Type B pancreatic cell (in vitro differentiated cells): ENCODE results near the gene ADGRV1. TPM values are rescaled to one million over a fixed set of nuclear protein-coding genes. Genes with fewer than 3 reads are reported as not detected.
"Not testable (repeated sequence)": the region's sequence is repeated elsewhere in the genome, so short reads cannot be mapped to it uniquely, and the experiment has no call there.

ENCODE experiments used
- DNase-seq: peaks from one replicate; pipeline ENCODE4 v3.0.0; 2021; ENCODE audit warnings: mixed read lengths; ENCODE audit not compliant: unreplicated experiment; ENCODE audit errors: extremely low spot score
- H3K27ac Mint-ChIP-seq: 2 replicates; pipeline ENCODE4 v1.8.0; 2021; ENCODE audit warnings: mild to moderate bottlenecking, mixed read lengths
- H3K27me3 Mint-ChIP-seq: 2 replicates; pipeline ENCODE4 v1.8.0; 2021; ENCODE audit warnings: mixed read lengths
- H3K36me3 Mint-ChIP-seq: 2 replicates; pipeline ENCODE4 v1.8.0; 2021; ENCODE audit warnings: mixed read lengths
- H3K4me1 Mint-ChIP-seq: one replicate; pipeline ENCODE4 v1.8.0; 2021; ENCODE audit warnings: mixed read lengths; ENCODE audit not compliant: unreplicated experiment
- H3K4me3 Mint-ChIP-seq: 2 replicates; pipeline ENCODE4 v1.8.0; 2021; ENCODE audit warnings: mild to moderate bottlenecking, mixed read lengths
- H3K9me3 Mint-ChIP-seq: 2 replicates; pipeline ENCODE4 v1.8.0; 2021; ENCODE audit warnings: mixed read lengths
- total RNA-seq: library from RNA; stranded (reverse); gene quantifications from 2 replicates; pipeline ENCODE4 v1.2.1, GENCODE V29; 2021; ENCODE audit warnings: low replicate concordance
- TF ChIP-seq, protein P1 (sequence below): fragments of 200-600 bp; sonication (generic); conservative IDR thresholded peaks from 2 replicates; pipeline ENCODE4 v1.5.0; 2021; ENCODE audit warnings: antibody characterized with exemption, mild to moderate bottlenecking

The ADGRV1 gene
- total RNA-seq, 1 donor from 2014 or later, result 29.5 TPM

DNA sequence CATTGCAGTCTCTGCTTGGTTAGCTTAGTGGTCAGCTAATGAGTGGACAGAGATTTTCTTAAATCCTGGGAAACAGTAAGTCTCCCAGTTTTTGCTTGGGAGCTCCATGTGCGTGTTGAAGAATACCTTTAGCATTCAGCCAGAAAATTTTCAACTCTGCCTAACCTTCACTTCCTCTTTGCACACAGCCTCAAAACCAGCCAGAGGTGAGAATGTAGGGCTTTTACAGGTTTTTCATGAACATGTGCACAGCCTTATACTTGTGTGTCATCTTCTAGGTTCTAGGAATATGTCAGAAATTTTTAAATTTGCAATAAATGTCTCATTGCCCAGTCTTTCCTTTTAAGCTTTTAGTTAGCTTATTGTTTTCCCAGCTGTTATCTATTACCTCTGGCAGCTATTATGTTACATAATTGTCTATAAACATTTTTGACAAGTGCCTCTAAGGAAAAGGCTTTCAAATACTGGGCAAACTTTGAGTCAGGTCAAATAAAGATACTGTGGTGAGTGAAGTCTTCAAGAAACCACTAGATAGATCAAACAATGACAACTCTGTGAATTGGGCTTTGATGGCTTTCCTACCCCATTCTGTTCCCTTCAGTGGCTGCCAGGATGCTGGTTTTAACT is 12.7 kb downstream of the ADGRV1 start:
- no peak overlapping the region for H3K27ac Mint-ChIP-seq
- H3K9me3 Mint-ChIP-seq, result peaks cover 10% of the 10 kb centered on the region
- TF ChIP-seq, protein P1, sequence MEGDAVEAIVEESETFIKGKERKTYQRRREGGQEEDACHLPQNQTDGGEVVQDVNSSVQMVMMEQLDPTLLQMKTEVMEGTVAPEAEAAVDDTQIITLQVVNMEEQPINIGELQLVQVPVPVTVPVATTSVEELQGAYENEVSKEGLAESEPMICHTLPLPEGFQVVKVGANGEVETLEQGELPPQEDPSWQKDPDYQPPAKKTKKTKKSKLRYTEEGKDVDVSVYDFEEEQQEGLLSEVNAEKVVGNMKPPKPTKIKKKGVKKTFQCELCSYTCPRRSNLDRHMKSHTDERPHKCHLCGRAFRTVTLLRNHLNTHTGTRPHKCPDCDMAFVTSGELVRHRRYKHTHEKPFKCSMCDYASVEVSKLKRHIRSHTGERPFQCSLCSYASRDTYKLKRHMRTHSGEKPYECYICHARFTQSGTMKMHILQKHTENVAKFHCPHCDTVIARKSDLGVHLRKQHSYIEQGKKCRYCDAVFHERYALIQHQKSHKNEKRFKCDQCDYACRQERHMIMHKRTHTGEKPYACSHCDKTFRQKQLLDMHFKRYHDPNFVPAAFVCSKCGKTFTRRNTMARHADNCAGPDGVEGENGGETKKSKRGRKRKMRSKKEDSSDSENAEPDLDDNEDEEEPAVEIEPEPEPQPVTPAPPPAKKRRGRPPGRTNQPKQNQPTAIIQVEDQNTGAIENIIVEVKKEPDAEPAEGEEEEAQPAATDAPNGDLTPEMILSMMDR, result no peak
- no peak overlapping the region for H3K4me3 Mint-ChIP-seq
- no peak for DNase-seq
- no peaks in the 10 kb centered on the region for H3K27me3 Mint-ChIP-seq
- peaks cover 4% of the 10 kb centered on the region for H3K36me3 Mint-ChIP-seq
- peaks cover 9% of the 10 kb centered on the region for H3K4me1 Mint-ChIP-seq

DNA sequence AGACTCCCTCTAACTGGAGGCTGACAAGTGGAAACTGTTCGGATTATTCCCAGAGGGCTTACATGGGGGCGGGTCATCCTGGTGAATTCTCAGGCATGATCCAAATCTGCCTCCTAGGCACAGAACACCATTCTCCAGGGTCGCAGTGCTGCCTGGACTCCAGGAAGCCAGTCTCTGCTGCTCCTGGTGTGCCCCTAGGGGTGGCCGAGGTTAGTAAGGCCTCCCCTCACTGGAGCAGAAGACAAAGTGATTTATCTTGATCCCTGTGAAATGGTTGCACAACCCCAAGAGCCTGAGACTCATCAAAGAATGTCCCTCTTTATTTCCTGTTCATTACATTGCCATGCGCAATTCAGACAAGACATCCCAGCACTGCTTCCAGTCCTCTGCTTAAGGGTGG is 17.1 kb downstream of the ADGRV1 start:
- Mint-ChIP-seq H3K9me3 (peaks cover 12% of the 10 kb centered on the region), H3K27ac (no peak overlapping the region), H3K4me3 (no peak overlapping the region), H3K4me1 (peaks cover 9% of the 10 kb centered on the region), H3K27me3 (no peaks in the 10 kb centered on the region), H3K36me3 (no peaks in the 10 kb centered on the region)
- no peak for DNase-seq
- TF ChIP-seq, protein P1, result no peak

DNA sequence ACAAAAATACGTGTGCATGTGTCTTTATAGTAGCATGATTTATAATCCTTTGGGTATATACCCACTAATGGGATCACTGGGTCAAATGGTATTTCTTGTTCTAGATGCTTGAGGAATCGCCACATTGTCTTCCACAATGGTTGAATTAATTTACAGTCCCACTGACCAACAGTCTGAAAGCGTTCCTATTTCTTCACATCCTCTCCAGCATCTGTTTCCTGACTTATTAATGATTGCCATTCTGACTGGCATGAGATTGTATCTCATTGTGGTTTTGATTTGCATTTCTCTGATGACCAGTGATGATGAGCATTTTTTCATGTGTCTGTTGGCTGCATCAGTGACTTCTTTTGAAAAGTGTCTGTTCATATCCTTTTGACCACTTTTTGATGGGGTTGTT is 18.0 kb downstream of the ADGRV1 start:
- not testable (repeated sequence) for H3K4me3 Mint-ChIP-seq, H3K27ac Mint-ChIP-seq, H3K4me1 Mint-ChIP-seq, DNase-seq, H3K27me3 Mint-ChIP-seq, H3K36me3 Mint-ChIP-seq, H3K9me3 Mint-ChIP-seq

- not testable (repeated sequence) for H3K4me1 Mint-ChIP-seq, H3K4me3 Mint-ChIP-seq, H3K36me3 Mint-ChIP-seq, DNase-seq, H3K27ac Mint-ChIP-seq, H3K9me3 Mint-ChIP-seq, H3K27me3 Mint-ChIP-seq
These were observed 21.3 kb downstream of the ADGRV1 start for GRCh38 chr5:90579905-90580304.

DNA sequence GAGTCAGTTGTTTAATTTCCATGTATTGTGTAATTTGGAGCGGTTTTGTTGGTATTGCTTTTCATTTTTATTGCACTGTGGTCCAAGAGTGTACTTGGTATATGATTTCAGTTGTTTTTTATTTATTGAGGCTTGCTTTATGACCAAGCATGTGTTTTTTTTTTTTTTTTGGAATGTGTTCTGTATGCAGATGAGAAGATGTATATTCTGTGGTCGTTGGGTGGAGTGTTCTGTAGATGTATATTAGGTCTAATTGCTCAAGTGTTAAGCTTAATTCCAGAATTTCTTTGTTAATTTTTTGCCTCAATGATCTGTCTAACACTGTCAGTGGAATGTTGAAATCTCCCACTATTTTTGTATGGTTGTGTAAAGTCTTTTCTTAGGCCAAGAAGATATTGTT is 23.4 kb downstream of the ADGRV1 start:
- no peak overlapping the region for H3K4me3 Mint-ChIP-seq
- peaks cover 8% of the 10 kb centered on the region for H3K9me3 Mint-ChIP-seq

DNA sequence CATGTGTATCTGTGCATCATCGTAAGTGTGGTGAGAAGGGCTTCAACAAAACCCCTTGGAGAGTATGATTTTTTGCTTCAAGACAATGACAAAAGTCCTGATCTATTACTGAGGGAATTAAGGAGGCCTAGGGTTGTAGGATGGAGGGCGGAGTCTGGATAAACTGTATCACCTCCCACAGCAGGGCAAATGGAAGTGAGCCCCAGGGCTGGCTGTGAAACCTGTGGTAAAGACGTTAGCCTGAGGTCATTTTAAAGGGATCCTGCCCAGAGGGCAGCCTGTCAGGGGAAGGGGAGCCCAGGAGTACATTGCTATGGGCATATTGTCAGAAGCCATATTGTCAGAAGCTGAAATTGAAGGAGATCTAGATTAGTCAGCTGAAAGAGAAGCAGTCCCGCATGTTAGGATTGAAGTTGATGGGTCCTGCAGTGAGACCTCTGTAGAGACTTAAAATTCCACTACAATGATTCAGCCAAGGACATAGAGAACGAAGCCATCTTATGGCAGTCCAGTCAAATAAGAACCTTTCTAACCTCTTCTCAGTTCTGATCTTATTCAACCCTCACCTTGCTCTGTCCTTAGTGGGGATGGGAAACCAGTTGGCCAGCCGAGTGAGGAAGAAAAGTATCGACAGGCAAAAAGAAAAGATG is 26.9 kb downstream of the ADGRV1 start:
- no peaks in the 10 kb centered on the region for H3K4me1 Mint-ChIP-seq
- H3K27ac Mint-ChIP-seq, result no peak overlapping the region
- H3K9me3 Mint-ChIP-seq, result no peaks in the 10 kb centered on the region
- DNase-seq, result no peak
- no peak overlapping the region for H3K4me3 Mint-ChIP-seq
- H3K27me3 Mint-ChIP-seq, result no peaks in the 10 kb centered on the region
- TF ChIP-seq, protein P1, result no peak
- H3K36me3 Mint-ChIP-seq, result no peaks in the 10 kb centered on the region

More for the DNA sequence above, 23.4 kb downstream of the ADGRV1 start:
- Mint-ChIP-seq H3K27ac (no peak overlapping the region), H3K4me1 (no peaks in the 10 kb centered on the region), H3K36me3 (no peaks in the 10 kb centered on the region), H3K27me3 (no peaks in the 10 kb centered on the region)
- no peak for DNase-seq
- TF ChIP-seq, protein P1, result no peak
